H1 (cell line): ENCODE measurements around the gene RSL24D1. TPM values are rescaled to one million over a fixed set of nuclear protein-coding genes. Genes with fewer than 3 reads are reported as not detected.
A peak's percentile ranks its signal among the peaks of the same experiment; 100 is the strongest.

Source experiments
- CTCF ChIA-PET: fragments of 300-600 bp; sonication (Branson Sonifier 250); formaldehyde crosslinking; loops from one replicate; lab custom pipeline; 2021; ENCODE audit not compliant: partially characterized antibody; lab: Charles Lee
- POLR2A ChIA-PET: fragments of 300-600 bp; sonication (Branson Sonifier 250); formaldehyde crosslinking; loops from one replicate; lab custom pipeline; 2021; ENCODE audit warnings: inconsistent platforms; ENCODE audit not compliant: partially characterized antibody; lab: Charles Lee
- DNase-seq, 2 experiments: peaks; one replicate each; pipeline versions ENCODE4 v3.0.0 to v3.0.0-alpha.2; 2010 to 2022; ENCODE audit warnings: low spot score in 2 of 2, low read depth in 1 of 2, mixed read lengths in 1 of 2
- FAIRE-seq: peaks from 2 replicates; lab custom pipeline; 2011; peaks lifted over from hg19 to GRCh38; lab: Jason Lieb, UNC
- H2AFZ ChIP-seq: 2 replicates; pipeline ENCODE4 v1.8.1; 2012; ENCODE audit warnings: low read length, inconsistent platforms
- H2AK5ac ChIP-seq: 2 replicates; pipeline ENCODE4 v1.6.1; 2013; ENCODE audit warnings: low read depth, low read length
- H2BK120ac ChIP-seq: replicated peaks from 2 replicates; pipeline ENCODE3; 2013; ENCODE audit warnings: low read depth, low read length, inconsistent platforms
- H2BK12ac ChIP-seq: 2 replicates; pipeline ENCODE4 v1.6.1; 2013; ENCODE audit warnings: low read depth, low read length
- H2BK15ac ChIP-seq: 2 replicates; pipeline ENCODE4 v1.6.1; 2013; ENCODE audit warnings: low read length
- H2BK20ac ChIP-seq: 2 replicates; pipeline ENCODE4 v1.6.1; 2013; ENCODE audit warnings: low read length
- H2BK5ac ChIP-seq: 2 replicates; pipeline ENCODE4 v1.6.1; 2013; ENCODE audit warnings: low read depth, low read length
- H3K14ac ChIP-seq: 2 replicates; pipeline ENCODE4 v1.6.1; 2013; ENCODE audit warnings: inconsistent platforms; ENCODE audit not compliant: insufficient read length
- H3K18ac ChIP-seq: 2 replicates; pipeline ENCODE4 v1.6.1; 2013; ENCODE audit warnings: low read length; ENCODE audit errors: extremely low read depth
- H3K23ac ChIP-seq: 2 replicates; pipeline ENCODE4 v1.6.1; 2013; ENCODE audit warnings: inconsistent platforms; ENCODE audit not compliant: insufficient read length
- H3K23me2 ChIP-seq: 2 replicates; pipeline ENCODE4 v1.6.1; 2013; ENCODE audit warnings: low read depth, low read length
- H3K27ac ChIP-seq: 2 replicates; pipeline ENCODE4 v1.6.1; 2011; ENCODE audit warnings: low read depth, low read length, inconsistent platforms
- H3K27me3 ChIP-seq, 4 experiments: replicated peaks in 1 of 4; 1 replicate in 1 of 4; 2 replicates in 3 of 4; pipeline versions ENCODE4 v1.6.1 to v1.8.1; 2011 to 2013; ENCODE audit warnings: low read length in 3 of 4, mild to moderate bottlenecking in 3 of 4, inconsistent platforms in 2 of 4, mixed read lengths in 2 of 4, moderate library complexity in 1 of 4; ENCODE audit not compliant: control insufficient read depth in 3 of 4, insufficient read depth in 3 of 4; ENCODE audit errors: extremely low read depth in 1 of 4
- H3K36me3 ChIP-seq, 4 experiments: 2 replicates each; pipeline versions ENCODE4 v1.6.1 to v1.8.1; 2011 to 2013; ENCODE audit warnings: mild to moderate bottlenecking in 4 of 4, low read length in 3 of 4, moderate library complexity in 2 of 4, control low read depth in 1 of 4, inconsistent platforms in 1 of 4; ENCODE audit not compliant: insufficient read depth in 4 of 4, control insufficient read depth in 2 of 4
- H3K4ac ChIP-seq: replicated peaks from 2 replicates; pipeline ENCODE3; 2013; ENCODE audit warnings: low read length, low read depth, mixed read lengths, inconsistent platforms; ENCODE audit not compliant: insufficient read length
- H3K4me1 ChIP-seq, 4 experiments: replicated peaks in 1 of 4; 1 replicate in 1 of 4; 2 replicates in 3 of 4; pipeline versions ENCODE4 v1.6.1 to v1.8.1; 2011 to 2013; ENCODE audit warnings: low read length in 3 of 4, inconsistent platforms in 2 of 4, mixed read lengths in 1 of 4; ENCODE audit not compliant: insufficient read depth in 4 of 4, control insufficient read depth in 3 of 4
- H3K4me2 ChIP-seq, 2 experiments: 2 replicates each; pipeline versions ENCODE4 v1.6.1 to v1.8.1; 2011 to 2013; ENCODE audit warnings: low read depth in 2 of 2, low read length in 2 of 2, control low read depth in 1 of 2, inconsistent platforms in 1 of 2, mild to moderate bottlenecking in 1 of 2; ENCODE audit not compliant: insufficient read depth in 1 of 2
- H3K4me3 ChIP-seq, 4 experiments: fragments of 200-600, 300-600 bp in 1 of 4; sonication (generic), shearing (Covaris generic), sonication (Bioruptor Twin) in 1 of 4; 2 replicates each; pipeline versions ENCODE4 v1.5.1 to v1.8.1; 2011 to 2016; ENCODE audit warnings: low read length in 4 of 4, low read depth in 3 of 4, control low read depth in 2 of 4, inconsistent platforms in 2 of 4, mild to moderate bottlenecking in 2 of 4, mixed read lengths in 1 of 4, moderate library complexity in 1 of 4; ENCODE audit not compliant: insufficient read depth in 2 of 4; ENCODE audit errors: extremely low read depth in 1 of 4
- H3K56ac ChIP-seq: replicated peaks from 2 replicates; pipeline ENCODE3; 2013; ENCODE audit warnings: low read depth, mild to moderate bottlenecking, mixed read lengths, low read length, inconsistent platforms; ENCODE audit not compliant: insufficient read length
- H3K79me1 ChIP-seq: 2 replicates; pipeline ENCODE4 v1.6.1; 2013; ENCODE audit warnings: low read depth, low read length, control low read depth
- H3K79me2 ChIP-seq, 2 experiments: 2 replicates each; pipeline versions ENCODE4 v1.6.1 to v1.8.1; 2012 to 2013; ENCODE audit warnings: low read length in 2 of 2, mild to moderate bottlenecking in 2 of 2, inconsistent platforms in 1 of 2; ENCODE audit not compliant: insufficient read depth in 2 of 2, control insufficient read depth in 1 of 2
- H3K9ac ChIP-seq, 4 experiments: replicated peaks in 1 of 4; 1 replicate in 1 of 4; 2 replicates in 3 of 4; pipeline versions ENCODE4 v1.6.1 to v1.8.1; 2011 to 2013; ENCODE audit warnings: low read depth in 3 of 4, low read length in 3 of 4, control low read depth in 2 of 4, mild to moderate bottlenecking in 2 of 4, moderate library complexity in 2 of 4, inconsistent platforms in 1 of 4; ENCODE audit errors: extremely low read depth in 1 of 4
- H3K9me3 ChIP-seq, 2 experiments: 2 replicates each; pipeline versions ENCODE4 v1.6.1 to v1.8.1; 2012 to 2013; ENCODE audit warnings: mild to moderate bottlenecking in 2 of 2, moderate library complexity in 2 of 2, control low read depth in 1 of 2, inconsistent platforms in 1 of 2, low read depth in 1 of 2, low read length in 1 of 2, mixed read lengths in 1 of 2; ENCODE audit not compliant: insufficient read depth in 2 of 2
- H4K20me1 ChIP-seq, 2 experiments: replicated peaks in 1 of 2; 2 replicates each; pipeline versions ENCODE3 to v1.8.1; 2011 to 2013; ENCODE audit warnings: inconsistent platforms in 2 of 2, low read length in 2 of 2, mild to moderate bottlenecking in 1 of 2; ENCODE audit not compliant: insufficient read depth in 2 of 2, control insufficient read depth in 1 of 2
- H4K5ac ChIP-seq: 2 replicates; pipeline ENCODE4 v1.6.1; 2013; ENCODE audit warnings: low read length, low read depth, mixed read lengths, inconsistent platforms; ENCODE audit not compliant: insufficient read length
- H4K8ac ChIP-seq: 2 replicates; pipeline ENCODE4 v1.8.0; 2013; ENCODE audit warnings: mild to moderate bottlenecking, moderate library complexity, low read length, inconsistent platforms; ENCODE audit not compliant: insufficient read depth; ENCODE audit errors: extremely low read depth
- H4K91ac ChIP-seq: replicated peaks from 2 replicates; pipeline ENCODE3; 2013; ENCODE audit warnings: low read length, mixed read lengths, inconsistent platforms; ENCODE audit not compliant: insufficient read length
- CBX5 ChIP-seq: fragments of 300-800, 300-1000 bp; sonication (generic); IDR thresholded peaks from 2 replicates; pipeline ENCODE4 v1.7.1; 2016; ENCODE audit warnings: antibody characterized with exemption, low read length, low read depth
- E2F6 ChIP-seq: IDR thresholded peaks from 2 replicates; pipeline ENCODE4 v1.6.1; 2012; ENCODE audit warnings: inconsistent platforms
- FOSL1 ChIP-seq: IDR thresholded peaks from 2 replicates; pipeline ENCODE4 v1.6.1; 2011; ENCODE audit warnings: mild to moderate bottlenecking, low read depth, low read length, moderate library complexity; ENCODE audit not compliant: insufficient read depth
- JUN ChIP-seq: IDR thresholded peaks from 2 replicates; pipeline ENCODE4 v1.6.1; 2011; ENCODE audit warnings: low read depth, mild to moderate bottlenecking, improper control_type of control experiment, low read length
- NRF1 ChIP-seq: IDR thresholded peaks from 2 replicates; pipeline ENCODE4 v1.6.1; 2011; ENCODE audit warnings: mild to moderate bottlenecking, low read depth, low read length, improper control_type of control experiment
- RBBP5 ChIP-seq: IDR thresholded peaks from 2 replicates; pipeline ENCODE4 v1.7.1; 2012; ENCODE audit warnings: low read depth, mild to moderate bottlenecking, inconsistent platforms, low read length, moderate library complexity, borderline replicate concordance
- RXRA ChIP-seq: IDR thresholded peaks from 2 replicates; pipeline ENCODE4 v1.6.1; 2011; ENCODE audit warnings: low read depth, mild to moderate bottlenecking, low read length, moderate library complexity; ENCODE audit not compliant: insufficient read depth
- SAP30 ChIP-seq: fragments of 300-600 bp; sonication (generic); IDR thresholded peaks from 2 replicates; pipeline ENCODE4 v1.7.1; 2012; ENCODE audit warnings: low read length, moderate library complexity, mild to moderate bottlenecking, inconsistent platforms; ENCODE audit not compliant: insufficient read depth, insufficient replicate concordance
- SP1 ChIP-seq: IDR thresholded peaks from 2 replicates; pipeline ENCODE4 v1.6.1; 2011; ENCODE audit warnings: low read depth, low read length
- SP4 ChIP-seq: IDR thresholded peaks from 2 replicates; pipeline ENCODE4 v1.6.1; 2012; ENCODE audit warnings: low read length, inconsistent platforms
- SRF ChIP-seq: IDR thresholded peaks from 2 replicates; pipeline ENCODE4 v1.6.1; 2011; ENCODE audit warnings: mild to moderate bottlenecking, low read depth, low read length, moderate library complexity
- TBP ChIP-seq: IDR thresholded peaks from 2 replicates; pipeline ENCODE4 v1.6.1; 2011; ENCODE audit warnings: low read depth, low read length, improper control_type of control experiment
- ZNF274 ChIP-seq: IDR thresholded peaks from 2 replicates; pipeline ENCODE4 v1.7.0; 2012; ENCODE audit warnings: low read length, borderline replicate concordance; ENCODE audit errors: extremely low read depth
- WGBS, 2 experiments: shearing (Covaris generic) in 1 of 2; methylation state at CpG; one replicate each; pipeline versions ENCODE4 v1.1.6 to v1.1.7; 2013 to 2015; ENCODE audit warnings: low lambda C conversion rate in 2 of 2, mixed read lengths in 2 of 2, inconsistent platforms in 1 of 2, low coverage in 1 of 2, missing lambda C conversion rate in 1 of 2; ENCODE audit not compliant: insufficient replicate concordance in 2 of 2, insufficient coverage in 1 of 2, insufficient read length in 1 of 2; ENCODE audit errors: extremely low coverage in 1 of 2, missing lambda C conversion rate in 1 of 2; 5-methylcytosine and 5-hydroxymethylcytosine counted together
- polyA plus RNA-seq, 7 experiments: library from polyadenylated mRNA; depleted of rRNA in 3 of 7; stranded (reverse) in 5 of 7; unstranded in 2 of 7; fragments of >200 nt in 5 of 7; fragments of 200-250 nt in 2 of 7; gene quantifications; 1 replicate in 5 of 7; 2 replicates in 1 of 7; 4 replicates in 1 of 7; pipeline versions ENCODE4 v1.2.1 to v1.2.3, GENCODE V29; 2011 to 2013; ENCODE audit warnings: missing spikeins in 2 of 7, mixed read lengths in 2 of 7
- total RNA-seq: library from RNA; stranded (reverse); fragmentation: NEBNext Ultra II Directional; extraction: Animal tissue kit (Norgen Biotek cat#: 25700); gene quantifications from 2 replicates; pipeline ENCODE4 v1.2.1, GENCODE V29; 2021

Gene RSL24D1
- total and polyA plus RNA-seq, 2 of the 8 experiments (the other 6 are each of a cell fraction or from before 2014, with no cell fraction given): 45.7 to 130 TPM

- peak overlapping the region; percentile 81 for H4K91ac ChIP-seq
- peak overlapping the region; percentile 70 for H3K56ac ChIP-seq
- H3K4me1 ChIP-seq: peaks cover 0 to 4% (median 0%) of the 10 kb centered on the region in 4 experiments; a peak in 3 of 7 replicates
- H2AK5ac ChIP-seq: no peak overlapping the region
- H4K20me1 ChIP-seq: peaks cover 3 to 8% of the 10 kb centered on the region in 2 experiments
- H3K18ac ChIP-seq: peak overlapping the region; percentile 95
- H2BK120ac ChIP-seq: peak overlapping the region; percentile 78
- H2BK20ac ChIP-seq: no peak overlapping the region
- peak overlapping the region; percentile 58 to 99 (median 98) for H3K9ac ChIP-seq
- peaks cover 0 to 20% (median 1%) of the 10 kb centered on the region in 4 experiments; a peak in 4 of 8 replicates for H3K36me3 ChIP-seq
- no peak overlapping the region for H2BK12ac ChIP-seq
- H2BK5ac ChIP-seq: peak overlapping the region; percentile 91
- peak overlapping the region; percentile 95 for H3K14ac ChIP-seq
- H3K27ac ChIP-seq: peak overlapping the region; percentile 97
- peak overlapping the region; percentile 96 for H4K5ac ChIP-seq
- H3K4ac ChIP-seq: peak overlapping the region; percentile 79
- peaks cover 28 to 45% of the 10 kb centered on the region in 2 experiments for H3K79me2 ChIP-seq
- DNase-seq (no peak), FAIRE-seq (no peak)
- 4% methylated on average over 10 of the region's 10 CpGs; no CpG with 5 or more reads in 1 of the 2 experiments for WGBS, 2 experiments
- no peaks in the 10 kb centered on the region for H3K79me1 ChIP-seq
- H2AFZ ChIP-seq: peak overlapping the region; percentile 100
- POLR2A ChIA-PET: interaction anchor here (0.7 to 3.1 kb wide), 24 partner anchors 10 to 242 kb away, joined by 3 to 21 read pairs (median 5); partner anchors contain the start of genes CCPG1, PIERCE2, PIGB and PIGBOS1
- H3K9me3 ChIP-seq: 0 out of 4 replicates have a peak, but pooled peaks cover 0 to 2% of the 10 kb centered on the region in 2 experiments
- peaks cover 5% of the 10 kb centered on the region for H3K23me2 ChIP-seq
- H2BK15ac ChIP-seq: no peak overlapping the region
- H3K4me3 ChIP-seq: peak overlapping the region; percentile 93 to 100 (median 99); a peak in 7 of 8 replicates
- H3K4me2 ChIP-seq: peak overlapping the region; percentile 92 to 93
- H4K8ac ChIP-seq: peak overlapping the region; percentile 90; the same call in 1 of the 2 replicates
- H3K23ac ChIP-seq: no peak overlapping the region
- CTCF ChIA-PET: interaction anchor here (0.6 to 2.5 kb wide), 7 partner anchors 9 to 439 kb away, joined by 3 to 6 read pairs (median 4); partner anchors contain the start of genes CCPG1 and PIERCE2
- no peaks in the 10 kb centered on the region; a peak in 1 of 7 replicates for H3K27me3 ChIP-seq
- TF ChIP-seq TBP (no peak), NRF1 (no peak), SAP30 (no peak), JUN (no peak), E2F6 (no peak), RBBP5 (no peak), FOSL1 (no peak), SP4 (no peak), SRF (no peak), RXRA (no peak), SP1 (no peak), ZNF274 (no peak), CBX5 (no peak)
Observed at GRCh38 chr15:55197362-55197705, 593 bp upstream of the RSL24D1 start.
